ENCODE data around the gene PRKRIP1. TPM values are rescaled to one million over a fixed set of nuclear protein-coding genes. Genes with fewer than 3 reads are reported as not detected.

The PRKRIP1 gene
- polyA plus RNA-seq, 1 donor (not counting 4 experiments of a cell fraction or from before 2014, with no cell fraction given) = 12.5 TPM

DNA sequence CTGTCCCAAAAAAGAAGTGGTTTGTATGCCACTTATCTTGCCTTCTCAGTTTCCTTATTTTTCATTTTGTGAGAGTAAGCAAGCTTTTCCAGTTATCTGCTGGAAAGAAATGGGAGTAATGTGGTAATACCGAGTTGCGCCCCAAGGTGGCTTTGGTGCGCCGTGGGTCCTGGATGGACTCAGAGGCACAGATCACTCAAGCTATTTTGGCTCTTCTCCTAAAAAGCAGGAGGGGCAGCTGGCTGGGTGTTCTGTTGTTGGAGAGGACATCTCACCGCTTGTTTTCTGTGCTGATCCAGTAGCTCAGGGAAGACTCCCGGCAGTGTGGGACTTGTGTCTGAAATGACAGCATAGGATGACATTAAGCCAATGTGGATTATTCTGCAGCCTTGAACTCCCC, 16.4 kb downstream of the PRKRIP1 start:
- H3K27me3 ChIP-seq (ENCODE audit: control insufficient read depth, extremely low read depth, insufficient read depth, low read length) = no peaks in the 10 kb centered on the region
- no peaks in the 10 kb centered on the region for H4K20me1 ChIP-seq (ENCODE audit: control insufficient read depth, extremely low read depth, insufficient read depth, low read length)
- TF ChIP-seq, protein P1, sequence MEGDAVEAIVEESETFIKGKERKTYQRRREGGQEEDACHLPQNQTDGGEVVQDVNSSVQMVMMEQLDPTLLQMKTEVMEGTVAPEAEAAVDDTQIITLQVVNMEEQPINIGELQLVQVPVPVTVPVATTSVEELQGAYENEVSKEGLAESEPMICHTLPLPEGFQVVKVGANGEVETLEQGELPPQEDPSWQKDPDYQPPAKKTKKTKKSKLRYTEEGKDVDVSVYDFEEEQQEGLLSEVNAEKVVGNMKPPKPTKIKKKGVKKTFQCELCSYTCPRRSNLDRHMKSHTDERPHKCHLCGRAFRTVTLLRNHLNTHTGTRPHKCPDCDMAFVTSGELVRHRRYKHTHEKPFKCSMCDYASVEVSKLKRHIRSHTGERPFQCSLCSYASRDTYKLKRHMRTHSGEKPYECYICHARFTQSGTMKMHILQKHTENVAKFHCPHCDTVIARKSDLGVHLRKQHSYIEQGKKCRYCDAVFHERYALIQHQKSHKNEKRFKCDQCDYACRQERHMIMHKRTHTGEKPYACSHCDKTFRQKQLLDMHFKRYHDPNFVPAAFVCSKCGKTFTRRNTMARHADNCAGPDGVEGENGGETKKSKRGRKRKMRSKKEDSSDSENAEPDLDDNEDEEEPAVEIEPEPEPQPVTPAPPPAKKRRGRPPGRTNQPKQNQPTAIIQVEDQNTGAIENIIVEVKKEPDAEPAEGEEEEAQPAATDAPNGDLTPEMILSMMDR (optimal IDR thresholded peaks at IDR 0.05 in 1 of 3, IDR thresholded peaks at IDR 0.05 in 1 of 3, conservative IDR thresholded peaks at IDR 0.05 in 1 of 3; ENCODE audit: extremely low read depth in 1 of 3, insufficient read depth in 2 of 3, low read length in 3 of 3) = peak; percentile 61 to 73 (median 66)
- no peak for TF ChIP-seq EZH2 (IDR thresholded peaks at IDR 0.05; ENCODE audit: low read length)
- H3K27ac ChIP-seq (ENCODE audit: control insufficient read depth, insufficient read depth, low read length) = no peak overlapping the region
- no peak overlapping the region for H3K4me2 ChIP-seq (ENCODE audit: control insufficient read depth, extremely low read depth, insufficient read depth, low read depth, low read length)
- dilution Hi-C loops (cut with MboI; ENCODE audit: extremely low pct_ligation_motif_present, low sequenced_read_pairs) = no loop called here
- H3K4me1 ChIP-seq (ENCODE audit: control insufficient read depth, extremely low read depth, insufficient read depth, low read length) = no peaks in the 10 kb centered on the region
- no peaks in the 10 kb centered on the region for H3K9me3 ChIP-seq (ENCODE audit: control insufficient read depth, low read depth, low read length)
- DNase-seq (ENCODE audit: low read depth, low spot score) (no peak), FAIRE-seq (no peak)
- no peak overlapping the region for H3K4me3 ChIP-seq (ENCODE audit: control insufficient read depth in 2 of 3, extremely low read depth in 1 of 3, insufficient read depth in 2 of 3, low read depth in 1 of 3, low read length in 3 of 3)
- peaks cover 6% of the 10 kb centered on the region for H3K79me2 ChIP-seq (ENCODE audit: control insufficient read depth, insufficient read depth, low read length)
- H3K9ac ChIP-seq (ENCODE audit: control insufficient read depth, extremely low read depth, insufficient read depth, low read length) = no peak overlapping the region
- peaks cover 25 to 34% of the 10 kb centered on the region in 2 experiments for H3K36me3 ChIP-seq (ENCODE audit: control insufficient read depth in 2 of 2, extremely low read depth in 1 of 2, insufficient read depth in 2 of 2, low read length in 2 of 2)
- H3K9me1 ChIP-seq (ENCODE audit: control insufficient read depth, extremely low read depth, insufficient read depth, low read length) = no peaks in the 10 kb centered on the region
- H2AFZ ChIP-seq (ENCODE audit: control insufficient read depth, low read length) = no peak overlapping the region

DNA sequence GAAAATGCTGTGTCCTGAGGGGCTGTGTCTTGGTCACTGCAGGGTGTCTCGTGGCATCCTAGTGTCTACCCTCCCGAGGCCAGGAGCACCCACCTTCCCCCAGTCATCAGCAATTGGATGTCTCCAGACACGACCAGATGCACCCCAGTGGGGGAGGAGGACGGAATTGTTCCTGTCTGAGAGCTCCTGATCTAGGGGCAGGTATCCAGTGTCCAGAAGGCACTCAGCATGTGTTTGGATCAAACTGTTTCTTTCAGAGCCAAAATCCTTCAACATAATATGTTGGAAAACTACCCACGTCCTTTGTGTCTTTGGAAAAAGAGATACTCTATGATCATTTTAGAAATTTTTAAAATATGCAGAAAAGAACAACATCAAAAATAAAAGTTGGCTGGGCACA, 16.9 kb downstream of the PRKRIP1 start:
- Histone ChIP-seq H4K20me1 (ENCODE audit: control insufficient read depth, extremely low read depth, insufficient read depth, low read length) (no peaks in the 10 kb centered on the region), H3K36me3 (ENCODE audit: control insufficient read depth in 2 of 2, extremely low read depth in 1 of 2, insufficient read depth in 2 of 2, low read length in 2 of 2) (peaks cover 21 to 29% of the 10 kb centered on the region in 2 experiments), H3K27me3 (ENCODE audit: control insufficient read depth, extremely low read depth, insufficient read depth, low read length) (no peaks in the 10 kb centered on the region), H3K4me3 (ENCODE audit: control insufficient read depth in 2 of 3, extremely low read depth in 1 of 3, insufficient read depth in 2 of 3, low read depth in 1 of 3, low read length in 3 of 3) (no peak overlapping the region), H3K4me2 (ENCODE audit: control insufficient read depth, extremely low read depth, insufficient read depth, low read depth, low read length) (no peak overlapping the region), H3K9ac (ENCODE audit: control insufficient read depth, extremely low read depth, insufficient read depth, low read length) (no peak overlapping the region), H3K27ac (ENCODE audit: control insufficient read depth, insufficient read depth, low read length) (no peak overlapping the region), H3K79me2 (ENCODE audit: control insufficient read depth, insufficient read depth, low read length) (peaks cover 6% of the 10 kb centered on the region), H3K4me1 (ENCODE audit: control insufficient read depth, extremely low read depth, insufficient read depth, low read length) (no peaks in the 10 kb centered on the region), H3K9me1 (ENCODE audit: control insufficient read depth, extremely low read depth, insufficient read depth, low read length) (no peaks in the 10 kb centered on the region), H2AFZ (ENCODE audit: control insufficient read depth, low read length) (no peak overlapping the region), H3K9me3 (ENCODE audit: control insufficient read depth, low read depth, low read length) (no peaks in the 10 kb centered on the region)
- dilution Hi-C loops (cut with MboI; ENCODE audit: extremely low pct_ligation_motif_present, low sequenced_read_pairs) = no loop called here
- no peak for FAIRE-seq
- TF ChIP-seq, protein P1 (optimal IDR thresholded peaks at IDR 0.05 in 1 of 3, IDR thresholded peaks at IDR 0.05 in 1 of 3, conservative IDR thresholded peaks at IDR 0.05 in 1 of 3; ENCODE audit: extremely low read depth in 1 of 3, insufficient read depth in 2 of 3, low read length in 3 of 3) = no peak
- no peak for TF ChIP-seq EZH2 (IDR thresholded peaks at IDR 0.05; ENCODE audit: low read length)
- no peak for DNase-seq (ENCODE audit: low read depth, low spot score)
